ENCODE results near the gene SPEG.

The SPEG gene

DNA sequence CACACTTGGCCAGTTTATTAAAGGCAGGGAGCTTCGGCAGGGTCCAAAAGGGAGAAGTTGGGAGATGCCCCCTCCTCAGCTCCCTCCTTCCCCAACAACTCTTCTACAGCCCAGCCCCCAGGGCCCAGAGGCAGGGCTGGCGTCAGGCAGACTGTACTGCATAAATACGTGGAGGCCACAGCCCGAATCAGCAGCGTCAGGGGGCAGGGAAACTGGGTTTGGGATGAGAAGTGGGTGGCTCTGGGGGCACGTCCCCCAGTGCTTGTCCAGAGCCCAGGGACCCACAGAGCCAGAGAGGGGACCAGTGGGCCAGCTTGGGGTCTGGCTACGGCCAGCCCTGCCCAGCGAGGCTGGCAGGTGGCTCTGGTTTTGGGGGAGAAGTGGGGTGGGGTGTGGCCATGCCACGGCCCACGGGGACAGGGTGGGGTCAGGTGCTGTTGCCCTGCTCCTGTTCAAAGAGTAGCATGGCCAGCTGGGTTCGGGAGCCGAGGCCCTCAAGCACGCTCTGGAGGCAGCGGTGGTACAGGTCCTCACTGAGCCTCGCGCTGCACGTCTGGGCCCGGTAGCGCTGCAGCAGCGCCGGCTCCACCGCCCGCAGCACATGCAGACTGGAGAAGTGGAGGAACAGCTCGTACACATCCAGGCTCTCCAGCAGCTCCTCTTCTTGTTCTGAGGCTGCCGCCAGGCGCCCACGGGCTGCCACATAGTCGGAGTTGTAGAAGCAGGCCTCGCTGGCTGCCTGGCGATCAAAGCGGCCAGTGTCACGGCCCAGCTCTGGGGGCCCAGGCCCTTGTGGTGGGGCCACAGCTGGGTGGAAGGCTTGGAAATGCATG, 104.5 kb downstream of the SPEG start:
- TF ChIP-seq PAX5 (IDR thresholded peaks at IDR 0.05; ENCODE audit: insufficient read depth, low read length, severe bottlenecking), result no peak
- no peak for TF ChIP-seq POLR2A (IDR thresholded peaks at IDR 0.05; ENCODE audit: low read depth, low read length)
- TF ChIP-seq POU2F2 (IDR thresholded peaks at IDR 0.05; ENCODE audit: low read depth, low read length), result no peak
- TF ChIP-seq TAF1 (IDR thresholded peaks at IDR 0.05; ENCODE audit: low read depth, low read length), result no peak
- TF ChIP-seq SPI1 (IDR thresholded peaks at IDR 0.05; ENCODE audit: low read depth, low read length), result no peak
- no peak for TF ChIP-seq POLR2AphosphoS5 (IDR thresholded peaks at IDR 0.05; ENCODE audit: low read depth, low read length)
- FAIRE-seq (no peak), DNase-seq (ENCODE audit: insufficient read length, low spot score) (no peak)

DNA sequence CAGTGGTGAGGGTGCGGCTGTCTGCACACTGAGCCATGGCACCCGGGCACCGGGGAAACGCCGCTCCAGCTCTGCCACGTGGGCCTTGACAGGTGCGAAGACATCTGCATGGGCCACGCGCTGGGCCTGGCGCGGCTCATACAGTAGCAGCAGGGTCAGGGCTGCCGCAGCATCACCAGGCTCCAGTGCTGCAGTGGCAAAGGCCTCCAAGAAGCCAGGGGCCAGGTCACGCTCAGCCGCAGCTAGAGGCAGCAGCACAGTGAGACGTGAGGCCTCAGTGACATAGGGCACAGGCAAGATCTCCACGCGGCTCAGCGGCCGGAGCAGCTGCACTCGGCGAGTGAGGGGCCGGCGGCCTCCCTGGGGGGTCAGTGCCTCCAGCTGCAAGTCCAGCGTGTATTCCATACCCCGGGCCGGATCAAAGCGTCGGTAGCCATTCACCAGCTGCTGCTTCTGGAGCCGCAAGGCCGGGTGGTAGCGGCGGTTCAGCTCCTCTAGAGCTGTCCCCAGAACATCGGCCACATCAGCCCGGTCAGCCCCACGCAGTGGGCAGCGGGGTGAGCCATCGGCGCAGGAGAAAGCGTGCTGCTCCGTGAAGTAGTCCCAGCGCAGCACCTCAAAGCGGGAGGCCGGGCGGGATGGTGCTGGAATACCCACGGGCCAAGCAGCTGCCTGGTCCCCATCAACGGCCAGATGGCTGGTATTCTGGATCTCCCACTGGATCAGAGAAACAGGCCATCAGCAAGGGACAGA, 105.5 kb downstream of the SPEG start:
- DNase-seq (ENCODE audit: insufficient read length, low spot score), result no peak
- no peak for FAIRE-seq
- TF ChIP-seq POLR2AphosphoS5 (IDR thresholded peaks at IDR 0.05; ENCODE audit: low read depth, low read length) (no peak), POU2F2 (IDR thresholded peaks at IDR 0.05; ENCODE audit: low read depth, low read length) (no peak), PAX5 (IDR thresholded peaks at IDR 0.05; ENCODE audit: insufficient read depth, low read length, severe bottlenecking) (no peak), SPI1 (IDR thresholded peaks at IDR 0.05; ENCODE audit: low read depth, low read length) (no peak), TAF1 (IDR thresholded peaks at IDR 0.05; ENCODE audit: low read depth, low read length) (no peak), POLR2A (IDR thresholded peaks at IDR 0.05; ENCODE audit: low read depth, low read length) (no peak)

DNA sequence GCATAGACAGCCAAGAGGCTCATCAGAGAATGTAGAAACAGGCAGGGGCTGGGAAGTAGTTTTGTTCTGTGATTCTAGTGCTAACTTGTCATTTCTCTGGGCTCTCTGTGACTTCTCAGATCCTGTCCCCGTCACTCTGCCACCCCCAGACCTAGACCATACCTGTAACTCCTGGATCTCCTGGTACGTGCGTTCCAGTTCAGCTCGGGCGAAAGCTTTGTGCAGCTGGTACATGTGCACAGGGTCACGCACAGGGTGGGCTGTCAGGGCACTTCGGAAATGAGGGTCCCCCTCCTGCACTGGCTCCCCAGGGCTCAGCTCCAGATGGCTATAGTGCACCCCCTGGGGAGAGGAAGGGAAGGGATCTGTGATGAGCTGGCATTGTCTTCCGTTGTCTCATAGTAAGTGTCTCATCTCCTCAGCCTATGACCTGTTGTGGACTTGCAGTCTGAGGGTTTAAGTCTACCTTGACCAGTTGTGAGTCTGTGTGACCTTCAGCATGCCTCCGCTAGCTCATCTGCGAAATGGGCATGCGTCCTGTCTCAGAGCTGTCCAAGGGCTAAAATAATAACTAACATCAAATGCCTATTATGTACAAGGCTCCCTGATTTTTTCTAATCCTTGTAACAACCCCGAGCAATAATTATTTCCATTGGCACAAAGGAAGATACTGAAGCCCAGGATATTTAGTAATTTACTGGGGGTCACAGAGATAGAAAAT, 106.3 kb downstream of the SPEG start:
- no peak for TF ChIP-seq POLR2AphosphoS5 (IDR thresholded peaks at IDR 0.05; ENCODE audit: low read depth, low read length)
- no peak for TF ChIP-seq PAX5 (IDR thresholded peaks at IDR 0.05; ENCODE audit: insufficient read depth, low read length, severe bottlenecking)
- TF ChIP-seq TAF1 (IDR thresholded peaks at IDR 0.05; ENCODE audit: low read depth, low read length), result no peak
- TF ChIP-seq SPI1 (IDR thresholded peaks at IDR 0.05; ENCODE audit: low read depth, low read length), result no peak
- no peak for TF ChIP-seq POU2F2 (IDR thresholded peaks at IDR 0.05; ENCODE audit: low read depth, low read length)
- no peak for TF ChIP-seq POLR2A (IDR thresholded peaks at IDR 0.05; ENCODE audit: low read depth, low read length)
- DNase-seq (ENCODE audit: insufficient read length, low spot score) (no peak), FAIRE-seq (no peak)

DNA sequence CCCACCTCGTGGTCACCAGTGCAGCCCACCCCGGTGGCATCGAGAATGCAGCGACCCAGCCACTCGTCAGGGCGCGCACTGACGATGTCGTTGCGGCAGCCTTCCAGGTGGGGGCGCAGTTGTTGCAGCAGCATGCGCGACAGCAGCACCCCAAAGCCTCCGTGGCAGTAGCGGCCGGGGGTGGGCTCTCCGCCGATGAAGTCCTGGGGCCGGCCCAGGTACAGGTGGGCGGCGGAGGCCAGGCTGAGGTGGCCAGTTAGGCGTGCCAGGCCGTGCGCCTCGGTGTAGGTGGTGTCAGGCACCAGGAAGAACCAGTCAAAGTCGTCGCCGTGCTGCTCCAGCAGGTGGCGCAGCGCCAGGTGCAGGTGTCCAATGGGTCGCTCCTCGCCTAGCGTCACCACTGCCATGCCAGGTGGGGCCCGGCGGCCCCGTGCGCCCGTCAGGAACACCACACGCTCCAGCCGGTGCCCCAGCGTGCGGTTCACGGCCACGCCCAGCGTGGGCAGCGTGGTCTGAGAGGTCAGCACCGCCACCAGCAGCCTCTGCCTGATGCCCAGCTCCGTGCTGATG, 107.1 kb downstream of the SPEG start:
- FAIRE-seq (peak; percentile 100), DNase-seq (ENCODE audit: insufficient read length, low spot score) (peak; percentile 93)
- no peak for TF ChIP-seq POU2F2 (IDR thresholded peaks at IDR 0.05; ENCODE audit: low read depth, low read length)
- TF ChIP-seq TAF1 (IDR thresholded peaks at IDR 0.05; ENCODE audit: low read depth, low read length), result no peak
- no peak for TF ChIP-seq PAX5 (IDR thresholded peaks at IDR 0.05; ENCODE audit: insufficient read depth, low read length, severe bottlenecking)
- no peak for TF ChIP-seq SPI1 (IDR thresholded peaks at IDR 0.05; ENCODE audit: low read depth, low read length)
- no peak for TF ChIP-seq POLR2A (IDR thresholded peaks at IDR 0.05; ENCODE audit: low read depth, low read length)
- no peak for TF ChIP-seq POLR2AphosphoS5 (IDR thresholded peaks at IDR 0.05; ENCODE audit: low read depth, low read length)

DNA sequence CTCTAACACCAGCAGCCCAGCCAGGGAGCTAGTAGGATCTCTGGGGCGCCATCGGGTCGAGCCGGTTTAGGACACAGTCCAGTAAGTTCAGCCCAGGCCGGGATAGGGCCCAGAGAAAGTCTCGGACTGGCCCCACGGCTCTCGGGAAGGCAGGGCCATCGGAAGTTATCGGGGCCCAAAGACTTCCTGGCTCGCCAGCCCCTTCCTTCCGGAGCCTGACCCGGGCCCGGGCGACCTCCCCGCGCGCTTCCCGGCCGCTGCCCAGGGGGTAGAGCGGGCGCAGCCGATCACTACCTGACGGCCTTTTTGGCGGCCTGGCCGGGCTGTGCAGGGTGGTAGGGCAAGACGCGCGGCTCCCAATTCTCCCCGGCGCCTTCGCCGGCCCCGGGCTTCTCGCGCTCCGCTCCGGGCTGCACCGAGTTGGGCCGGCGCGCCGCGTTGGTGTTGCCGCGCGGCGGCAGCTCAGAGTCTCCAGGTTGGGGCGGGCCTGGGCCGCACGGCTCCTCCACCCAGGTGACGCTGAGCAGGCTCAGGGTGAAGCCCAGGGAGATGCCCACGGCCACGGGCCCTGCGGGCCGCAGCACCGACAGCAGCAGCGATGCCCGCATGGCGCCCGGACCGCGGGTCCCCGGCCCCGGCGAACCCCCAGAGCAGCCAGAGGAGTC, 108.4 kb downstream of the SPEG start:
- TF ChIP-seq PAX5 (IDR thresholded peaks at IDR 0.05; ENCODE audit: insufficient read depth, low read length, severe bottlenecking), result no peak
- TF ChIP-seq POU2F2 (IDR thresholded peaks at IDR 0.05; ENCODE audit: low read depth, low read length), result no peak
- no peak for TF ChIP-seq SPI1 (IDR thresholded peaks at IDR 0.05; ENCODE audit: low read depth, low read length)
- TF ChIP-seq POLR2AphosphoS5 (IDR thresholded peaks at IDR 0.05; ENCODE audit: low read depth, low read length), result no peak
- no peak for TF ChIP-seq POLR2A (IDR thresholded peaks at IDR 0.05; ENCODE audit: low read depth, low read length)
- TF ChIP-seq TAF1 (IDR thresholded peaks at IDR 0.05; ENCODE audit: low read depth, low read length), result no peak
- FAIRE-seq (peak; percentile 67), DNase-seq (ENCODE audit: insufficient read length, low spot score) (peak; percentile 56)

DNA sequence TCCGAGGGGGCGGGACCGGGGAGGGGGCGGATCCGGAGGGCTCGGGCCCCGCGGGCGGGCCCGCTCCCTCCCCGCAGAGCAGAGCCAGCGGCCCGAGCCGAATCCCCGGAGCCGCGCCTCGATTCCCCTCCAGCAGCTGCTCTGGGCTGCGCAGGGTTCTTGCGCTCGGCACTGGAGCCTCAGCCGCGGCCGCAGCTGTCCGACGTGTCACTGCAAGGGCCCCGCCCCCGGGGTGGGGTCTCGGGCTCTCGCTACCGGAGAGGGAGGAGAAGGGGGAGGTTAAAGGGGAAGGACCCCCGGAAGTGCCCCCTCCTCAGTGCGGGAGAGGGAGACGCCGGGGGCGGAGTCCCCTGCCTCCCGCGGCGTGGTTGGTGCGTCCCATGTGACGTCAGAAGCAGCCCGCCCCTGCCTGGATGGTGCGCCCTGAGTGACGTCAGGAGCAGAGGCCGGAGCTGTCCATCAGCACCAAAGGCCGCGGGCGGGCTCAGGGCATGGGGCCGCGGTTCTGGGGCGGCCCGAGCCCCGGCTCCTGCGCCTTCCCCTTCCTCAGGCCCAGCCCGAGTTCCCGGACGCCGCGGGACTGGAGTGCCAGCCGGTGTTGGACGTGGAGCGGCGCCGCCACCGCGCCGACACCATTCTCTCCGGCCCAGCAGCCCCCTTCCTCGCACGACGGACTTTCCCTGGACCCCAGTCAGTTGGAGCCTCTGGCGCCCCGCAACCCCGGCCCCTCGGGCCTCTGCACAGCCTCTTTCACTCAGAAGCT, 109.1 kb downstream of the SPEG start, which contains the start of the genes CHPF and TMEM198:
CHPF (minus strand) TSS at position 214 of the 763 bp plus-strand sequence. CDS start 271 bp downstream, outside the sequence.
TMEM198 (plus strand) TSS at position 433 of the 763 bp plus-strand sequence. CDS start 700 bp downstream, outside the sequence.
- TF ChIP-seq POLR2AphosphoS5 (IDR thresholded peaks at IDR 0.05; ENCODE audit: low read depth, low read length) (no peak), TAF1 (IDR thresholded peaks at IDR 0.05; ENCODE audit: low read depth, low read length) (no peak), SPI1 (IDR thresholded peaks at IDR 0.05; ENCODE audit: low read depth, low read length) (no peak), POLR2A (IDR thresholded peaks at IDR 0.05; ENCODE audit: low read depth, low read length) (no peak), PAX5 (IDR thresholded peaks at IDR 0.05; ENCODE audit: insufficient read depth, low read length, severe bottlenecking) (no peak), POU2F2 (IDR thresholded peaks at IDR 0.05; ENCODE audit: low read depth, low read length) (no peak)
- DNase-seq (ENCODE audit: insufficient read length, low spot score) (peak; percentile 99), FAIRE-seq (peak; percentile 97)

DNA sequence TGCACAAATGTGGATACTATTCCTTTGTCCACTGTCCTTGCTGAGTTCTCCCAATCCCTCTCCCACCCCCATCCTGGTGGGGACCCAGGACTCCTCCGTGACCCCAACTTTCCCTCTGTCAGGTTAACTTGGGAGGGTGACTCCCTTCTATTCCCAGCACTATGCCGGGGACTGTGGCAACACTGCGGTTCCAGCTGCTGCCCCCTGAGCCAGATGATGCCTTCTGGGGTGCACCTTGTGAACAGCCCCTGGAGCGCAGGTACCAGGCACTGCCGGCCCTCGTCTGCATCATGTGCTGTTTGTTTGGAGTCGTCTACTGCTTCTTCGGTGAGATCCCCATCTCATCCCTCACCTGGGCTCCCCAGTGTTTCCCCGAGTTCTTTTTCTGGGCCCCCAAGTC, 109.9 kb downstream of the SPEG start:
- TF ChIP-seq POLR2AphosphoS5 (IDR thresholded peaks at IDR 0.05; ENCODE audit: low read depth, low read length) (no peak), SPI1 (IDR thresholded peaks at IDR 0.05; ENCODE audit: low read depth, low read length) (no peak), TAF1 (IDR thresholded peaks at IDR 0.05; ENCODE audit: low read depth, low read length) (no peak)
- FAIRE-seq (no peak), DNase-seq (ENCODE audit: insufficient read length, low spot score) (no peak)
